GM18858 (cell line): ENCODE measurements around the gene LIFR.

ENCODE experiments used
- ATAC-seq: cut with Tn5 transposase; IDR thresholded peaks from one replicate; pipeline ENCODE4 v1.9.1; 2021; ENCODE audit not compliant: unreplicated experiment

Gene LIFR

DNA sequence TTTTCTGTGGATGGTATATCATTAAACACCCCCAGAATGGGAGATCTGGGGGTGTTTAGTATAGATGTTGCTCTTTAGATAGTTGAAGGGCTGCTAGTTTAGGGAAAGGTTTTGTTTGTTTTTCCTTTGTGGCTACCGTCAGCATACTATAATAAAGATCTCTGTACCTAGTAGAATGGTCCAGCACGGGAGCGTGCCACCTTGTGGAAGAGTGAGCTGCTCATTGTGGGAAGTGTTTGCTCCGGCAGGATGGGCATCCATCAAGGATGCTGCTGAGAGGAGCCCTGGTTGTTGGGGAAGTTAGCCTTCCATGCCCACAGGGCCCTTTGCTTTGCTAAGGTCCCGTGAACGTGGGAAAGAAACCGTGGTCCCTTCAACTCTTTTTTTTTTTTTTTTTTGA is 113.1 kb downstream of the LIFR start:
- no peak for ATAC-seq

DNA sequence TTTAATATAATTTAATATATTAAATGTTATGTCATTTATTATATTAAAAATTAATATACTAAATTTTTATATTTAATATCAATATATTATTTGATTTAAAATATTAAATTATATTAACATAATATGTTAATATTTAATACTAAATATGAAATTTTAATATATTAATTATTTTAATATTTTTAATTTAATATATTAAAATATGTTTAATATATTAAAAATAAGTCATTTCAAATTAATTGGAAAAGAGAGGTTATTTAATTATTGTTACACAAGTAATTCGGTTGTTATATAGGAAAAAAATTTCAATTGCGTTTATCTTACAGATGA is 114.2 kb downstream of the LIFR start:
- no peak for ATAC-seq

DNA sequence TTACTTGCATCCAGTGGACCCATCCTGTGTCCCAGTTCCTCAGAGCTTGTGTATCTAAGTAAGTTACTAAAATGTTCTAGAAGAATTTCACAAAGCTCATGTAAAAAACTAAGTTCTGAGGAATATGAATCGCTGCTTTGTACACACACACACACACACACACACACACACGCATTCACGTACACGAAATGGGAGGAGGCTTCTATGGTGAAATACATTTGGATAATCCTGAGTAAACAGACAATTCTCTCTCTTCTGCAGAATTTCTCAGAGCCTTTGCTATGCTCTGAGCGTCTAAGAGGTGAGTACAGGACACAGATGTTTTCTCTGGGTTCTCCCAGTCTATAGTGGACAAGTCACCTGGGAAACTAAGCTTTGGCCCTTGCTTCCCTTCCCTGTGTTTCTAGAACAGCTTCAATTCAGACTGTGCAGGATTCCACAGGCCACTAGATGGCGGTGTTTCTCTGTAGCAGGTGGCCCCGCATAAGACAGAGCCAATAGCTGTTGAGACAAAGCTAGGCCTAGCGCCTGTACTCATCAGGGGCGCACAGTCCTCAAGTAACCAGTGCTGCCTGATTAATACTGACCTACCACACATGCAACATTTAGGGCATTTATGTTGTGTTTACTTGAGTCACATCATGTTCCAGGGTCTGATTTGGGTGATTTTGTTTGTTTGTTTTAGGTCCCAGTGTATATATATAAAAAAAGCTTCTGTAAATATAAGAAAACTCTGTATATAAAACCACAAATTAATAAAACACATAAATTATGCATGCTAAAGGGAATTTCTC is 114.8 kb downstream of the LIFR start:
- peak; percentile 99 for ATAC-seq

DNA sequence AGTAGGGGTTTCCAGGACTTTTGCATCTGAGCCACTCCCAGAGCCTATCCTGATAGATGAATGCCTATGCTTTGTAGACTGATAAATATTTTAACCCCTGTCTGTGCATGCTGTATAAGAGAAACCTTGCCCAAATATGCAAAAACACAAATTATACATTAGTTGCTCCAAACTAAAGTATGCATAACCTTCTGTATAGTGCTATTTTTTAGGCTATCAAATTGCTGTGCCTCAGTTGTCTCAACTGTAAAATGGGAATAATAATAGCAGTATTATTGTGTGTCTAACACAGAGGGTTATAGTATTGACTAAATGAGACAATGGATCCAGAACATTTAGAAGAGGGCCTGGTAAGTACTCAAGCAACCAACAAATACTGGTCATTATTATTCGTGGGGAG is 117.7 kb downstream of the LIFR start:
- no peak for ATAC-seq

DNA sequence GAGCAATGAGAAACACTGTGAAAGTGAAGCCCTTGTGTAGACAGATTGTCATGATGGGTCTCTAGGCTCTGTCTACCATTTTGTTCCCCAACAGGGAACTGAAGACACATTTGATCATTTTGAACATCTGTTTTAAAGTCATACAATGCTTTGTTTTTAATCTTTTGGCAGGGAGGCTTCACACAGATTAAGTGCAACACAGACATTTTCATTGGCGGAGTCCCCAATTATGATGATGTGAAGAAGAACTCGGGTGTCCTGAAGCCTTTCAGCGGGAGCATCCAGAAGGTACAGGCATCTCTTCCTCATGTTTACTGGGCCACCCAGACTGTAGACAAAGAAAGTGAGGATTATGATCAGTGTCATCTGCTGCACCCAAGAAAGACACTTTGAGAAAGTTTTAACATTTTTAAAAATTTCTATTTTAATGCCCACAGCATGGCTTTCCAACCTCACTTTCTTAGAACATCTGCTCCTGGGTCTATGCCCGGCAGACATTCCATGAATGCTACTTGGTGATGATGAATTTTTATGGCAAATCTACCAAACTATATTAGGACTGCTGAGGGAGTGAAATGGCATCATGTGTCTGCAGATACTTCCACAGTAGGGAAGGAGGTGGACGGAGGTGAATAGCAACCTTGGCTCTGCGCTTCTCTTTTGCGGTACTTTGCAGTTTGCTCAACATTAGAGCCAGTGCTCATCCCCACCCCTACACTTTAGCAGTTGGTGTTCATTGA is 121.3 kb downstream of the LIFR start:
- no peak for ATAC-seq

DNA sequence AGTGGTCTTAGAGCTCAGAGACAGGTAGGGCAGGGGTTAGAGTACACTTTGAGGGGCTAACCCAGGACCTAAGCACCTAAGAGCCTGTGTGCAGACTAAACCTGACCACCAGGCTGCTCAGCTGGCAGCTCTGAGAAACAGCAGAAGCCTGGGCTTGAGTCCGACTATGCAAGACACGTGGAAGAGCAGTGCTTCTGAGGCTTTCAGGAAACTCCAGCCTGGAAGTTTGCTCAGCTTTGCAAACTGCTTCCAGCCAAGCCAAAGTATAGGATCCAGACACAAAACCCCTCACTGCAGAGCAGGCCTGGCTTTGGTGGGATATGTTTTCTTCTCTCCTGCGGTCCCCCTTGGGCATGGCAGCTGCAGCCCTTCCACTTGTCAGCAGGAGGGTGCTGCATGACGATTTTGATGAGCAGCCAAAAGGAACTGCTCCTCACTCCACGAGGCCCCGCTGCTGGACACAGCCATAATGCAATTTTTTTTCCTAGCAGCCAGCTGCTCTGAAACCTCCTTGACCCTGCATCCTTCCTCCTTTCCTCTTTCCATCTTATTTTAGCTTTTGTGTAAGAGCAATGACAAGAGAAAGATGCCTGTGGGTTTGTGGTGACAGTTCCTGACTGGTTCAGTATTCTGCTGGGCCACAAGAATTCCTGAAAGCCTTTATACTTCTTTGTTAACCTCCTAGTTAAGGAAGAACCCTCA is 123.1 kb downstream of the LIFR start:
- ATAC-seq = no peak

DNA sequence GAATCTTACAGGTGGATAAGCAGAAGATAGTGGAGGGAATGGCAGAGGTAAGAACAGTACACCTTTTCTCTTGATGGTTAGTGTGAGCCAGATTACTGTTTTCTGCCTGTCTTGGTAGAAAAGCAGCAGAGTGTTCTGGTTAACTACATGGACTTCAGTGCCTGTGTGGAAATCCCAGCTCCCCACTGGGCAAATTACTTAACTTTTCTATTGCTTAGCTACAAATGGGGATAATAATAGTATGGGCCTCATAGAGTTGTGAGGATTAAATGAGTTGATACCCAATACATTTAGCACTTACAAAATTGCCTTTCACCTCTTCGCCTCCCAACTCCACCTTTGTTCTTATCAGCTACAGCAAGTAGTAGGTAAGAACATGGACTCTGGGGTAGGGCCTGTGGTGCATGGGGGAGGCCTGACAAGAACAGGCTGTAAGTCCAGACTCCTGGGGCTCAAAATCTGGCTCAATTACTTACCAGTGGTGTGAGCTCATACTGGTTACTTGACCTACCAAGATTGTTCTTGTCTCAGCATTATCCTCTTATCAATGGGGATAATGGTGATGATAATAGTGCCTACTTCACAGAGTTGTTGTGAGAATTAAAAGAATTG is 125.1 kb downstream of the LIFR start:
- no peak for ATAC-seq

DNA sequence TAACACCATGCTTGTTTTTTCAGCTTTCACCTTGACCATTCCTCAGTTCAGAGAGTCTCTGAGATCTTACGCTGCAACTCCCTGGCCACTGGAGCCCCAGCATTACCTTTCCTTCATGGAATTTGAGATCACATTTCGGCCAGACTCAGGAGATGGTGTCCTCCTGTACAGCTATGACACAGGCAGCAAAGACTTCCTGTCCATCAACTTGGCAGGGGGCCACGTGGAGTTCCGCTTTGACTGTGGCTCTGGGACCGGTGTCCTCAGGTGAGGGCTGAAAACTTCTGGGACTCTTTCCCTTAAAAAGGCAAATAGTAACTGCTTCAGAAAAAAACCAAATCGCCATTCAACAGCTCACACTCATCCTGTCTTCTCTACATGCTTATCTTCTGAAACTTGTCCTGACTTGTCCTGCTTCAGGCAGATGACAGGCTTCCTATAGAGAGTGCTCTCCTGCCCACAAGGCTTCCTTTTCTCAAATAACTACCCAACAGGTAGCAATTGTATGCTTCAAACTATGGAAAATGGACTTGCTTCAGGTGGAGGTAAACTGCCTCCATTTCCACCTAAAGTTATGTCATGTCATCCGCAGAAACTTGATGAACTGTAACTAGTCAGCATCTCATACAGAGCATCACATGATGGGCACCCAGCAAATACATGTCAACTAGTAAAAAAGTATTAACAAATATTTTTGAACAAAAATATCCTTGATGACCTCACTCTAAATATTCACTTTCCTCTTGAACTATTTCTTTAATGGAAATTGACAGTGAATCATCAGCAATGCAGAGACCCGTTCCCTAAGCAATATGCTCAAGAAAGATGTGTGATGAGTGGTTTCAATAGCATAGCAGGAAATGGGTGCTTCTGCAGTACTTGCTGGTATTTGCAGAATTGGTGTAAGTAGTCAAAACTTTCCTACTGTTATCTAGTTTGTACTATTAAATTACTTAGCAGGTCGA is 129.2 kb downstream of the LIFR start:
- no peak for ATAC-seq

DNA sequence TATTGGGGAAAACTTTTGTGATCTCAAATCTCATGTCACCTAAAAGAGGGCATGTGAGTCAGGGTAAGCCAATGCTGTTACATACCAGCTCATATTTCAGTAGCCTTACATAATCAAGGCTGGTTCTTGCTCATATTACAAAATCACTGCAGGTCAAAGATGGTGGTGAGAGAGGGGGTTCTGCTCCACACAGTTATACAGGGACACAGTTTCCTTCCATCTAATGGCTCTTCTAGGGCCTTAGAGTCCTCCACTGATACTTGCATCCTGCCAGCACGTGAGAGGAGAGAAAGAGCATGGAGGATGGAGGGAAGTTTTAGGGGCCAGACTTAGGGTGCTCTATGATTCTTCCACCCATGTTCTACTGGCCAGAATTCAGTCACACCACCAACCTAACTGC is 130.0 kb downstream of the LIFR start:
- no peak for ATAC-seq
